ENCODE measurements around the gene PI16. TPM values are rescaled to one million over a fixed set of nuclear protein-coding genes. Genes with fewer than 3 reads are reported as not detected.
"Not testable (repeated sequence)": the region's sequence is repeated elsewhere in the genome, so short reads cannot be mapped to it uniquely, and the experiment has no call there.

PI16 gene
- total RNA-seq, 1 donor from 2014 or later: 15.4 TPM

- DNase-seq (ENCODE audit: low spot score): no peak
Observed at GRCh38 chr6:36975231-36976006, 20.9 kb downstream of the PI16 start.

GRCh38 chr6:36976007-36976264 lies 21.4 kb downstream of the PI16 start:
- no peak for DNase-seq (ENCODE audit: low spot score)

GRCh38 chr6:36976509-36976908 lies 22.0 kb downstream of the PI16 start:
- no peak for DNase-seq (ENCODE audit: low spot score)

GRCh38 chr6:36976931-36977330 lies 22.4 kb downstream of the PI16 start:
- DNase-seq (ENCODE audit: low spot score): no peak

- no peak for DNase-seq (ENCODE audit: low spot score)
Observed at GRCh38 chr6:36977470-36977941, 23.0 kb downstream of the PI16 start.

GRCh38 chr6:36978421-36979346 lies 24.1 kb downstream of the PI16 start:
- no peak for DNase-seq (ENCODE audit: low spot score)

- DNase-seq (ENCODE audit: low spot score): no peak
Observed at GRCh38 chr6:36979347-36979742, 24.8 kb downstream of the PI16 start.

GRCh38 chr6:36980129-36980528 lies 25.6 kb downstream of the PI16 start:
- DNase-seq (ENCODE audit: low spot score): no peak

GRCh38 chr6:36980876-36981619 lies 26.5 kb downstream of the PI16 start:
- DNase-seq (ENCODE audit: low spot score): no peak

- DNase-seq (ENCODE audit: low spot score): no peak
Observed at GRCh38 chr6:36983538-36983937, 29.0 kb downstream of the PI16 start.

- DNase-seq (ENCODE audit: low spot score): peak; percentile 65
Observed at GRCh38 chr6:36984581-36985416, 30.3 kb downstream of the PI16 start.

- no peak for DNase-seq (ENCODE audit: low spot score)
Observed at GRCh38 chr6:36985417-36985807, 30.9 kb downstream of the PI16 start.

GRCh38 chr6:36985808-36986703 lies 31.5 kb downstream of the PI16 start, which contains the start of gene MTCH1:
Gene MTCH1, minus strand, starts transcription at chr6:36986196. Its CDS starts 23 bp downstream, at chr6:36986173.
- peak; percentile 90 for DNase-seq (ENCODE audit: low spot score)

- no peak for DNase-seq (ENCODE audit: low spot score)
Observed at GRCh38 chr6:36986704-36987047, 32.1 kb downstream of the PI16 start.

- DNase-seq (ENCODE audit: low spot score): no peak
Observed at GRCh38 chr6:36989264-36989663, 34.7 kb downstream of the PI16 start.

GRCh38 chr6:36990401-36990800 lies 35.9 kb downstream of the PI16 start:
- not testable (repeated sequence) for DNase-seq (ENCODE audit: low spot score)

GRCh38 chr6:36997811-36998722 lies 43.5 kb downstream of the PI16 start:
- DNase-seq (ENCODE audit: low spot score): peak; percentile 58

GRCh38 chr6:36998723-36999038 lies 44.1 kb downstream of the PI16 start:
- no peak for DNase-seq (ENCODE audit: low spot score)

- no peak for DNase-seq (ENCODE audit: low spot score)
Observed at GRCh38 chr6:36999061-36999750, 44.7 kb downstream of the PI16 start.
